Cortex of kidney (tissue), 1 donor: Measurements from ENCODE around the gene DOLPP1.

Source experiments
- DNase-seq: peaks from one replicate; lab custom pipeline; 2025; lab: John Stamatoyannopoulos, UW

DOLPP1 gene

GRCh38 chr9:129094387-129095169, 13.7 kb downstream of the DOLPP1 start:
- DNase-seq = no peak

DNA sequence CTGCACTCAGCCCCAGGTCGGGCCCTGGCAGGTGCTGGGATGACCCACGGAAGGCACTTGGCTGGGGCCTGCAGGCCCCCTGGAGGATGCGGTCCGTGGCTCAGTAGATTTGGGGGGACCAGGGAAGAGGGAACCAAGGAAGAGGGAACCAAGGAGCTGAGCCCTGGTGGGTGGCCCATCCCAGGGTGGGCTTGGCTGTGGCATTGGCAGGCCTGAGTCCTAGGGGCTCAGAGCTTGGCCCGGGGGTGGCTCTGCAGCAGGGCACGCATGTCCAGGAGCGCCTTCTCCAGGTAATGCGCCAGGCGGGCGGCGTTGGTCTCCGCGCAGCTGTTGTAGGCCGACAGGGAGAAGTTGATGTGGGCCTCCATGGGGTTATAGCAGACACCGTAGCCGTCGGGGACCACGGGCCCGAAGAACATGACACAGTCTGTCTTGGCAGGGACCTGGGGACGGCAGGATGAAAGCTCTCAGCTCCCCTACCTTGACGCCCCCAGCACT, 14.3 kb downstream of the DOLPP1 start:
- no peak for DNase-seq

DNA sequence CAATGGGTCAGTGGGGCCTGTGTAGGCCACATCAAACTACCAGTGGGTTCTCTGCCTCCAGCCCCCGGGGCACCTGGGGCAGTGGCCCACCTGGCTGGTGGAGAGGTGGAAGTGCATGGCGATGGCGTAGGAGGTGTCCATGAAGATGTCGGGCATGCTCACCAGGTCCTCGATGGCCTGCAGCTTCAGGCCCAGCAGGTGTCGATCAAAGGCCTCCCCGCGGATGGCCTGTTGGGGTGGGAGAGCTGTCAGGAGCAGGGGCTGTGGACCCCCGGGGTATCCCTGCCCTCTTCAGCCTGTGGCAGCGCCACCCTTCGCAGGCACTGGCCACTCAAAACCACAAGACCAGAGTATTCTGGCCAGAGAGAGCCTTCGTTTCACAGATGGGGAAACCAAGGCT, 15.0 kb downstream of the DOLPP1 start:
- DNase-seq = no peak

DNA sequence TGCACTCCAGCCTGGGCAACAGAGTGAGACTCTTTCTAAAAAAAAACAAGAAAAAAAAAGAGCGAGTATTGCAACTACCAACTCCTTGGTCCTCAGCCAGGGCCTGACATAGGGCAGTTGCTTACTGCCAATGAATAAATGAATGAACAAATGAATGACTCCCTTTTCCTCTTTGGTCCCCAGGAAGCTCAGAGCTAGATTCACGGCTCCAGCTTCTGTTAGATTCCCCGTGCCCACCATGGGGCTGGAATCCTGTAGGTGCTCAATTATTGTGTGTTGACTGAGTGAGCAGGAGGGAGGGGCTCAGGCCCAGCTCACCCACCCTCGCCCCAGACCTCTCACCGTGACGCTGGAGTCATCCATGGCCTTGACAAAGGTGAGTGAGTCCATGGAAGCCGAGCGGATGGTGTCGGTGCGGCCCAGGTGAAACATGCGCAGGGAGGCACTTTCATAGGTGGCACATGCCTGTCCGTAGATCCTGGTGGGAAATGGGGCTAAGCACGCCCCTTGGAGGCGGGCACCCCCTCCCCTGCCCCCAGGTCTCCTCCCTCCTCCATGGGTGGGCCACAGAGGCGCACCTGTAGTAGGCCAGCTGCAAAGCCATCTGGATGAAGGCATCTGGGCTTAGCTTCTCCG, 16.9 kb downstream of the DOLPP1 start:
- DNase-seq = no peak

- no peak for DNase-seq
These were observed 17.4 kb downstream of the DOLPP1 start for GRCh38 chr9:129098328-129098727.

DNA sequence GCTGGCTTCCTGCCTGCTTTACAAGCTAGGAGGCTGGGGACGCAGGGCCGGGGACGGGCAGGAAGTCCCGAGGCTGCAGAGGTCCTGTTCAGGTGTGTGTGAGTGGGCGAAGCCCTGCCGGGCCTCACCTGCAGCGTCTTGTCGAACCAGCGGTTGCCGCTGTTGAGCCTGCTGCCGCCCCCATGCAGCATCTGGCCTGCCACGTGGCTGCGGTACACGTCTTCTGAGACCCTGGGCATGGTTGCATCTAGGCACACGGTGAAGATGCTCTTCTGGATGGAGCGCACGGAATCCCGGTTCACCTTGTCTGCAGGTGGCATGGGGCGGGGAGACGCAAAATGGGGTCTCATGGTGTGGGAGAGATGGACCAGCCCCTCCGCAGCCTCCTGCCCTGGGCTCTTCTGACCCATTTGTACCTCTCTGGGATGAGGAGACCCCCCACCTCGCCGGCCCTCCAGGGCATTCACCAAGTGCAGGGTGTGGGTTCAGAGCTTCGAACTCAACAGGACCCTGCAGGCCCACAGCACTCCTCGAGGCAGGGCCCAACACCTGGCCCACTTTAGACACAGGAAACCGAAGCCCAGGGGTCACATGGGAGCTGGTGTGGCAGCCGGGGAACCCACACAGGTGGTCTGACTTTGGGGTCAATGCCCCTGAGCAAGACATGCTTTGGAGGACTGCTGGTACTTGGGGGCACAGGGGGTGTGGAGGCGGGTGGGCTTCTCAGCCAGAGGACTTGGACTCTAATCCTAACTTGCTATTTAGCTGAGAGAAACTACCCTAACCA, 19.7 kb downstream of the DOLPP1 start:
- no peak for DNase-seq

DNA sequence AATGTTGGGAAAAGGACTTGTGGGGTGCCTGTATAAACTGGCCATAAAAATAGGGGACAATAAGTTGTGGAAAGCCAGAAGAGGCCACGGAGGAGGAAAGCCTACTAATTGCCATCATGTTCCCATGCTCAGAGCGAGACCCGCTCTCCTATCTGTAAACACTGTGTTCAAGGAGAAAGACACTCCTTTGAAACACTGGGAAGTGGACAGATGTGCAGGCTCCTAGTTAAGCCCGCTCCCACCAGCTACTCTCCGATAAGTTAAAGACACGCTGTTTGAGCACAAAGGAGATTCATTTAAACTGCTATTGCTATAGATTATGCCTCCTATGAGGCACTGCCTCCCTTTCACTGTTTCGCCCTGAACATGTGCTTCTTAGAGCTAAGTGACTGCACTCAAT, 20.4 kb downstream of the DOLPP1 start:
- DNase-seq = no peak

- DNase-seq = no peak
These were observed 21.2 kb downstream of the DOLPP1 start for GRCh38 chr9:129102095-129102525.

DNA sequence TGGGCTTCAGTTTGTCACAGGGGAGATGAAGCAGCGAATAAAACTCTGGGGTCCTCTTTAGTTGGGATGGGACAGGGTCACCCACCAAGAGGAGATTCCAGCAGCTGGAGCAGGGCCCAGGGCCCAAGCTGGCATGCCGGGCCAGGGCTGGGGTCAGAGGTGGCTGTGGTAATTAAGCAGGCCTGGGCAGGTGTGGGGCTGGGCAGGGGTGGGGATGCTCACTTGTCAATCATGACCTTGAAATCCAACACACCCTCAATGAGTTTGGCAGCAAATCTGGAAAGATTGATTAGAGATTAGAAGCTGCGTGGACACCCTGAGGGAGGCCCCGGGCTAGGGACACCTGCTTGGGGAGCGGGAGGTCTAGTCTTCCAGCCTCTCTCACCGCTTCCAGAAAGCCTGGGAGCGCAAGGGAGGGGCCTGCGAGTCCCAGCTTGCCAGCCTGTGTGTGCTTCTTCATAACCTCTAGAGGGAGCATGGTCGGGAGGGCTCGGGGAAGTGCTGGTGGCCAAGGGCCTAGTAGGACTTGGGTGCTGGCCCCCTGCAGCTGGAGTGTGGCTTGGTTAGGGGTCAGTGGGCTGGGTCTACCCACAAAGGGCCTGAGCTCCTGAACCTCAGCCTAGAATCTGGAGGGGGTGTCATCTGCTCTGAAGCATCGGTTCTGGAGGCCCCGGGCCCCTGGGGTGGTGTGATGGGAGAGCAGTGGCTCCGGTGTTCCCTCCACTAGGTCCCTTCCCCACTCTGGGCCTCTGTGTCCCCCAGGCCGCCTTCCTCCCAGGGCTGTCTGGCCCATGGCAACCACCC, 22.1 kb downstream of the DOLPP1 start:
- no peak for DNase-seq

DNA sequence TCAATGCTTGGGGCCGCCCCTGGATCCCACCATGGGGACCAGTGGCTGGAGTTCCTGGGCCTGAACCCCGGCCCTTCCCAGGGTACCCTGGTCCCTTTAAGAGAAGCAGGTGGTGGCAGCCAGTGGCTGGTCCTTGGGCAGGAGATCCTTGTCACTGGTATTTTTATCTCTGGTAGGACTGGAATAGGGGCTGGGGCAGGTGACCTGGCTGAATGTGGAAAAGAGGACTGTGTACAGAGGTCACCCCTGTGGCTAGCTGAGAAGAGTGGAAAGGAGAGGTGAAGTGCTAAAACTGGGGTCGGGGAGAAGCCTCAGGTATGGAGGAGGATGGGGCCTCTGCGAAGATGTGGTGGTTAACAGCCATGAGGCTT, 22.7 kb downstream of the DOLPP1 start:
- no peak for DNase-seq

GRCh38 chr9:129104051-129104450, 23.1 kb downstream of the DOLPP1 start:
- DNase-seq = no peak

DNA sequence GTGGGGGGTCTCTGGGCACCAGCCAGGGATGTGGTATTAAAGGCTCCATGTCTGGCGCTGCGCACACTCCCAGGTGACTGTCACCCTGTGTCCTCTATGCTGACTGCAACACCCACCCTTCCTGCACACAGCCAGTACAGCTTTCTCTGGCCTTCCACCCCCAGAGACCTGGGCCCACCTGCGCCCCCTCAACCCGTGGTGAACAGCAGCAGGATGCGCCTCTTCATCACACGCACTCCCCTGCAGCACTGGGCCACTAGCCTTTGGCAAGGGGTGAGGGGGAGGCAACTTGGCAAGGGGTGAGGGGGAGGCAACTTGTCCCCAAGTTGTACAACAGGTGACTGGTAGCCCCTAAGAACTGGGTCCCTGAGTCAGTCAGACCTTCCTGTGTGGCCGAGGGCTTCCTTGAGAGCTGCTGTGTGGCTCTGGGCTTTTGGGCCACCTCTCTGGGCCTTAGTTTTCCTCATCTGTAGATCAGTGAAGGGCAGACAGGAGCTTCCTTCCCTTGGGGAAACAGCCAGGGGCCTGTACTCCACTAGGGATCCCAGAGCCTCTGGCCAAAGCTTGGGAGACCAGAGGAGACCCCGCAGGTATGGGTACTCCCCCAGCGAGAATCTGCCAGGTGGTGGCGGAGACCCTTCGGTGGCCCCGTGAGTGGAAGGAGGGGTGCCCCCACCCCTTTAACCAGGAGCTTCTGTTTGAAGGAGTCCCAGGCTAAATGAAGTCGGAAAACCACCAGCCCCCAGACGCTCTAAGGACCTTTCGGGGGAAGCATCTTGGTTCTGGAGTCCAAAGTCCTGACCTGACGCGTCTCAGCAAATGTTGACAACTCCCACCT, 25.2 kb downstream of the DOLPP1 start:
- no peak for DNase-seq

DNA sequence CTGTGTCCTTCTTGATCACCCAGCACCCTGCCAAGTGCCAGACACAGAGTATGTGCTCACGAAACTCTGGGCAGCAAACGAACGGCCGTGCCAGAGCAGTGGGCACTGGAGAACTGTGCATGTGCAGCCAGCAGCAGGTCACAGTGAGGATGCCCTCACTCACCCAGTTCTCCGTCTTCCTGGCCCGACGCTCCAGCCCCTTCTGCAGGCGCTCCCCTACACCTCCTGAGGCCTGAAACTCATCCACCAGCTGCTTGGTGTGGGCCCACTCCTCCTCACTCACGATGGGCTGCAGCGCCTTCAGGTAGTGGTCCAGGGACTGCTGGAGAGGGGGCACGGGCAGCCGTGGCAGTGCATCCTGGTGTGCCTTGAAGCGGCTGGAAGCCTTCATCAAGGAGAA, 26.7 kb downstream of the DOLPP1 start:
- DNase-seq = no peak

- no peak for DNase-seq
These were observed 27.3 kb downstream of the DOLPP1 start for GRCh38 chr9:129108083-129108804.

DNA sequence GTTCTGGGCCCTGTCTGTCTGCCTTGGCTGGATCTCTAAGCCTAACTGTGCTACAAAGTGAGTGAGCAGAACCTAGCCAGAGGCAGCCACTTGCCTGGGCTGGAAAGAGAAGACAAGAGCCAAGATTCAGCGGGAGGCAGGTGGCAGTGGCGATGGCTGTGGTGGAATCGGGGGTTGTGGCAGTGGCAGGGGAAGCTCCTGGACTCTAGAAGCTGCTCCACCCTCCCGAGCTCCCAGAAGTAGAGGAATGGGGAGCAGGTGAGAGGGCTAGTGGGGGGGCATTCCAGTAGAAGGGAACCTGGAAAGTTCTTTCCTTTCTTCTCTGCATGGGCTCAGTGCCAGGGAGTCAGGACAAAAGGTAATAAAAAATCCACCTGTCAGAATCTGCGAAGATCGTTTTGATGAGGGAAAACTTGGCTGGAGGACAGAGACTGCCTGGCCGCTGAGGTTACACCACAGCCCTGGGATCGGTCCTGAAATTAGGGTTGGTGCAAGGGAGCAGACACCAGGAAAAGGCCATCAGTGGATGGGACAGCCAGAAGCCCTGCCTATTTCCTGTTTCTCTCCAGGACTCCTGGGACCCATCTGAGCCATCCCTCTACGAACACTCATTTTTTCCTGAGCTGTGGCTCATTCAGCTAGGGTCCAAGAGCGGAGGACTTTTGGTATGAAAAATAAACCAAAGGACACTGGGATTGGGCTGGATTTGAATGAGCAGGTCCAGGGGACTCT, 28.1 kb downstream of the DOLPP1 start:
- DNase-seq = no peak

- no peak for DNase-seq
These were observed 28.6 kb downstream of the DOLPP1 start for GRCh38 chr9:129109537-129109903.

- no peak for DNase-seq
These were observed 29.2 kb downstream of the DOLPP1 start for GRCh38 chr9:129109952-129110739.

DNA sequence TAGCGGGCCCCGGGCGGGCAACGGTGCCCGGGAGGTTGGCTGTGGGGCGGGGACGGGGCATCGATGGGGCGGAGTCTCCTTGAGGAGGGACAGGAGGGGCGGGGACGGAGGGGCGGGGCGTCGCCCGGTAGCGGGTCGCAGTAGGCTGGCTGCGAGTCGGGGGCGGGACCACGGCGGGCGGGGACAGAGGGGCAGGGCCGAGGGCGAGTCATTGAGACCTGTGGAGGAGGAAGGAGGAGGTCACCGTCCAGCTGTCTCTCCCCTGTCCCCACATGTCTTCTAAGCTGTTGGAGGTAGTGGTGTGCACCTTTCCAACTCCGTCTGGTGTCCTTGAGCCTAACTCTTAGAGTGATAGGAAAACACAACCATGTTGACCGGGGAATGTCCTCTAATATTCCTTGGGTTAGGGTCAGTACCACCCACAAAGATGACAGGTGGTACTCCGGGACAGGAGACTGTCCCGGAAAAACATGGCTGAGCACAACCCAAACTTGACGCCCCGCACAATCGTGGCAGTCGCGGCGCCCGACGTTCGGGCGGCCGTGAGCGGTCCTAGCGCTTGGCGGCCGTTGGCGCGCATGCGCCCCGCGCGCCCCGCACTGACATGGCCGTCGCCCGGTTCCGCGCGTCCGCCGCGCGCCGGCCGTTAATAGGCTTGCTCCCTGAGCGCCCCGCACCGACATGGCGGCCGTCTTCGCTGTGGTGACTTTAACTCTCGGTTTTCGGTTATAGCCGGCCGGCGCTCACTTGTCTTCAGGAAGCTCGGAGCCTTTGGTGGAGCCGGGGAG, 30.0 kb downstream of the DOLPP1 start, which contains the start of the genes CRAT and PTPA:
CRAT (minus strand) TSS at position 54 of the 788 bp plus-strand sequence. CDS start 284 bp downstream, outside the sequence.
PTPA (plus strand) TSS at position 676 of the 788 bp plus-strand sequence. CDS start 186 bp downstream, outside the sequence.
- DNase-seq = peak; percentile 90
